Activated T-helper 17 cell treated with anti-CD3 and anti-CD28 coated beads, Interleukin-2, amount 50 U/mL, for 72 hours (primary cell): ENCODE measurements around the gene PALM. TPM values are rescaled to one million over a fixed set of nuclear protein-coding genes. Genes with fewer than 3 reads are reported as not detected.
"Not testable (repeated sequence)": the region's sequence is repeated elsewhere in the genome, so short reads cannot be mapped to it uniquely, and the experiment has no call there.

Experiments
- ATAC-seq: fragments of 150-1000 bp; cut with Tn5 transposase; replicated peaks from 2 replicates; pipeline ENCODE4 v1.10.0; 2021; ENCODE audit warnings: mild to moderate bottlenecking, moderate library complexity
- H3K27ac Mint-ChIP-seq: one replicate; pipeline ENCODE4 v1.8.0; 2022; ENCODE audit warnings: mixed read lengths
- H3K27me3 Mint-ChIP-seq: one replicate; pipeline ENCODE4 v1.8.0; 2022; ENCODE audit warnings: mixed read lengths
- H3K36me3 Mint-ChIP-seq: one replicate; pipeline ENCODE4 v1.8.0; 2022; ENCODE audit warnings: low read depth, mild to moderate bottlenecking, mixed read lengths
- H3K4me1 Mint-ChIP-seq: one replicate; pipeline ENCODE4 v1.8.0; 2022; ENCODE audit warnings: mixed read lengths
- H3K4me3 Mint-ChIP-seq: one replicate; pipeline ENCODE4 v1.8.0; 2022; ENCODE audit warnings: mild to moderate bottlenecking, mixed read lengths
- H3K9me3 Mint-ChIP-seq: one replicate; pipeline ENCODE4 v1.8.0; 2022; ENCODE audit warnings: mixed read lengths
- total RNA-seq, 2 donors: library from RNA; stranded (reverse); gene quantifications; one replicate each; pipeline ENCODE4 v1.2.3, GENCODE V29; 2022

Gene PALM
- total RNA-seq, 2 donors from 2014 or later = 0.26 TPM; not detected in 1

DNA sequence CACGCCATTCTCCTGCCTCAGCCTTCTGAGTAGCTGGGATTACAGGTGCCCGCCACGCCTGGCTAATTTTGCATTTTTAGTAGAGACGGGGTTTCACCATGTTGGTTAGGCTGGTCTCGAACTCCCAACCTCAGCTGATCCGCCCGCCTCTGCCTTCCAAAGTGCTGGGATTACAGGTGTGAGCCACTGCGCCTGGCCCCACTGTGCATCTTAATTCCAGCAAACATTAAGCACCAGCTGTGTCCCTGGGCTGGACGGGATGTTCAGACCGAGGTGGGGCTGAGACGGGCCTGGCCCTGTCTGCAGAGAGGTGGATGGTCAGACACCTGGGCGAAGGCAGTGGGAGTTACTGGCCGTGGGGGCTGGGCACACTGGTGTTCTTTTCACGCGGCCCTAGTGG, 20.8 kb downstream of the PALM start:
- H3K4me1 Mint-ChIP-seq, H3K27me3 Mint-ChIP-seq, H3K9me3 Mint-ChIP-seq, H3K36me3 Mint-ChIP-seq, H3K27ac Mint-ChIP-seq, ATAC-seq, H3K4me3 Mint-ChIP-seq: not testable (repeated sequence)

DNA sequence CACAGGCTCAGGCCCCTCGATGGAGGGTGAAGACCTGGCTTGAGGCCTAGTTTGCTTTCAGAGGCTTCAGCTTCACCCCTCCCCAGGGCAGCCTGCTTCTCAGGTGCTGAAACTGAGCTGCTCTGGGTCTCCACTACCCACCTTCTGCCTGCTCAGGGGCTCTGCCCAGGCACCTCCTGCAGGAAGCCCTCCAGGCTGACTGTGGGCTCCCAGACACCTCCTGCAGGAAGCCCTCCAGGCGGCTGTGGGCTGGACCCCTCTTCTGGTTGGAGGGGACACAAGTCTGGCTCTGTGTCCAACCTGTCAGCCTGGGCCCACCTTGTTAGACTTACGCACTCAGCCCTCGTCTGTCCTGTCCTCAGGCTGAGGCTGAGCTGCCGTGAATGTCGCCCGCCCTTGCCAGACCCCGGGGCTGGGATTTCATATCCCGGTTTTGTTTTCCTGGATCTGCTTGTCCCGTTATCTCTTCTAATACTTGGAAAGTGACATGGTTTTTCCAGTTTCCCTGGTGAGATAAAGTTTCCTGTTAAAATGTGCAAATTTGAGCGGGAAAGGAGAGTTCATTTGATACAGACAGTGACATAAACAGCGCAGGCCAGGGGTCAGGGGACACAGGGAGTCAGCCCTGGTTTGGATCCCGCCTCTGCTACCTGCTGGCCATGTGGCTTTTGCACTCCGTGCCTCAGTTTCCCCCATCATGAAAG, 21.4 kb downstream of the PALM start:
- no peak overlapping the region for H3K4me3 Mint-ChIP-seq
- no peak overlapping the region for H3K27ac Mint-ChIP-seq
- H3K27me3 Mint-ChIP-seq = no peaks in the 10 kb centered on the region
- H3K4me1 Mint-ChIP-seq = peaks cover 5% of the 10 kb centered on the region
- H3K36me3 Mint-ChIP-seq = no peaks in the 10 kb centered on the region
- ATAC-seq = no peak
- no peaks in the 10 kb centered on the region for H3K9me3 Mint-ChIP-seq

DNA sequence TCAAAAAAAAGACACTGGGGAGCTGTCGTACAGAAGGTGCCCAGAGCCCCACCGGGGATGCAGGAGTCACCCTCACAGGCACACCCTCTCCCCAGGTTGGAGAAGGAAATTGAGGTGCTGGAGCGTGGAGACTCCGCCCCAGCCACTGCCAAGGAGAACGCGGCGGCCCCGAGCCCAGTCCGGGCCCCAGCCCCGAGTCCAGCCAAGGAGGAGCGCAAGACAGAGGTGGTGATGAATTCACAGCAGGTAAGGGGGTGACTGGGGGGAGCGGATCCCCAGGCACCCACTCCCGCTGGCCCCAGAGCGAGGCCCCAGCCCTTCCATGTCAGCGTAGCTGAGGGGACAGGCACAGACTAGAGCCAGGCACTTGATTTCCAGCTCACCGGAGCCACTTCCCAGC, 22.3 kb downstream of the PALM start:
- no peaks in the 10 kb centered on the region for H3K27me3 Mint-ChIP-seq
- H3K4me1 Mint-ChIP-seq = peaks cover 5% of the 10 kb centered on the region
- no peaks in the 10 kb centered on the region for H3K9me3 Mint-ChIP-seq
- H3K27ac Mint-ChIP-seq = no peak overlapping the region
- no peaks in the 10 kb centered on the region for H3K36me3 Mint-ChIP-seq
- no peak overlapping the region for H3K4me3 Mint-ChIP-seq
- ATAC-seq = no peak

DNA sequence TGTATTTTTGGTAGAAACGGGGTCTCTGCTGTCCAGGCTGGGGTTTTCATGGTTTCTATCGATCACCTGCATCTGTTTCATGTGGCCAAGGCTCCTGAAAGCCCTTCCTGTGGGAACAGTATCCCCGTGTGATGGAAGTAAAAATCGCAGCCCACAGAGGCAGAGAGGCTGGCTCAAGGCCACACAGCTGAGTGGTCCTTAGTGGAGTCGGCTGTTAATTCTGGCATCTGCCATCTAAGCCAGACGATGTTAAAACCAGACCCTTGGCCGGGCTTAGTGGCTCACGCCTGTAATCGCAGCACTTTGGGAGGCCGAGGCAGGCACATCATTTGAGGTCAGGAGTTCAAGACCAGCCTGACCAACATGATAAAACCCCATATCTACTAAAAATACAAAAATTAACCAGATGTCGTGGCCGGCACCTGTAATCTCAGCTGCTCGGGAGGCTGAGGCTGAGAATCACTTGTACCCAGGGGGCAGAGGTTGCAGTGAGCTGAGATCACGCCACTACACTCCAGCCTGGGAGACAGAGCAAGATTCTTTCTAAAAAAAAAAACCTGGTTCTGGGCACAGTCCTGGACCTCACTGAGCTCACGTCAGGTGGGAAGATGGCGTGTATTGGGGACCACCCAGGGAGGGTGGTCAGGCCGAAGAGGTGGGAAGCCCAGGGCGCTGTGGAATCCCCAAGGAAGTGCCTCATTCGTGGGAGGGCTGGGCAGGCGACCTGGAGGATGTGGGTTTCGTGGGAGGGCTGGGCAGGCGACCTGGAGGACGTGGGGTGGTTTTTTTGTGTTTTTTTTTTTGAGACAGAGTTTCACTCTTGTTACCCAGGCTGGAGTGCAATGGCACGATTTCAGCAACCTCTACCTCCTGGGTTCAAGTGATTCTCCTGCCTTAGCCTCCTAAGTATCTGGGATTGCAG, 23.7 kb downstream of the PALM start:
- H3K9me3 Mint-ChIP-seq = no peaks in the 10 kb centered on the region
- no peak for ATAC-seq
- H3K4me1 Mint-ChIP-seq = peaks cover 5% of the 10 kb centered on the region
- no peaks in the 10 kb centered on the region for H3K27me3 Mint-ChIP-seq
- H3K36me3 Mint-ChIP-seq = no peaks in the 10 kb centered on the region
- no peak overlapping the region for H3K4me3 Mint-ChIP-seq
- no peak overlapping the region for H3K27ac Mint-ChIP-seq

- ATAC-seq = no peak
- H3K4me1 Mint-ChIP-seq = peaks cover 5% of the 10 kb centered on the region
- no peaks in the 10 kb centered on the region for H3K36me3 Mint-ChIP-seq
- no peak overlapping the region for H3K4me3 Mint-ChIP-seq
- no peaks in the 10 kb centered on the region for H3K27me3 Mint-ChIP-seq
- H3K9me3 Mint-ChIP-seq = no peaks in the 10 kb centered on the region
- no peak overlapping the region for H3K27ac Mint-ChIP-seq
These were observed 26.0 kb downstream of the PALM start for GRCh38 chr19:734716-735115.

GRCh38 chr19:736125-736524, 27.4 kb downstream of the PALM start:
- Mint-ChIP-seq H3K36me3 (no peaks in the 10 kb centered on the region), H3K4me3 (no peak overlapping the region), H3K27ac (no peak overlapping the region), H3K27me3 (no peaks in the 10 kb centered on the region), H3K9me3 (no peaks in the 10 kb centered on the region), H3K4me1 (peaks cover 5% of the 10 kb centered on the region)
- ATAC-seq = no peak

- peak; percentile 70 for ATAC-seq
- Mint-ChIP-seq H3K4me1 (peaks cover 5% of the 10 kb centered on the region), H3K4me3 (no peak overlapping the region), H3K27me3 (no peaks in the 10 kb centered on the region), H3K9me3 (no peaks in the 10 kb centered on the region), H3K27ac (no peak overlapping the region), H3K36me3 (no peaks in the 10 kb centered on the region)
These were observed 28.9 kb downstream of the PALM start for GRCh38 chr19:737591-738093.

GRCh38 chr19:738509-739128, 29.9 kb downstream of the PALM start:
- H3K36me3 Mint-ChIP-seq = no peaks in the 10 kb centered on the region
- ATAC-seq = no peak
- no peak overlapping the region for H3K27ac Mint-ChIP-seq
- H3K4me3 Mint-ChIP-seq = no peak overlapping the region
- H3K4me1 Mint-ChIP-seq = no peaks in the 10 kb centered on the region
- no peaks in the 10 kb centered on the region for H3K9me3 Mint-ChIP-seq
- no peaks in the 10 kb centered on the region for H3K27me3 Mint-ChIP-seq

- no peak overlapping the region for H3K4me3 Mint-ChIP-seq
- ATAC-seq = no peak
- no peak overlapping the region for H3K27ac Mint-ChIP-seq
- no peaks in the 10 kb centered on the region for H3K4me1 Mint-ChIP-seq
- no peaks in the 10 kb centered on the region for H3K27me3 Mint-ChIP-seq
- H3K36me3 Mint-ChIP-seq = no peaks in the 10 kb centered on the region
- no peaks in the 10 kb centered on the region for H3K9me3 Mint-ChIP-seq
These were observed 31.4 kb downstream of the PALM start for GRCh38 chr19:739998-740715.

GRCh38 chr19:740816-741505, 32.2 kb downstream of the PALM start:
- not testable (repeated sequence) for H3K27ac Mint-ChIP-seq, H3K36me3 Mint-ChIP-seq, H3K4me3 Mint-ChIP-seq, H3K9me3 Mint-ChIP-seq, H3K4me1 Mint-ChIP-seq, ATAC-seq, H3K27me3 Mint-ChIP-seq

GRCh38 chr19:741506-742131, 32.9 kb downstream of the PALM start:
- no peak for ATAC-seq
- Mint-ChIP-seq H3K4me3 (no peak overlapping the region), H3K4me1 (no peaks in the 10 kb centered on the region), H3K9me3 (no peaks in the 10 kb centered on the region), H3K27ac (no peak overlapping the region), H3K36me3 (no peaks in the 10 kb centered on the region), H3K27me3 (no peaks in the 10 kb centered on the region)

GRCh38 chr19:742540-743075, 33.9 kb downstream of the PALM start:
- Mint-ChIP-seq H3K27ac (no peak overlapping the region), H3K4me3 (no peak overlapping the region), H3K36me3 (no peaks in the 10 kb centered on the region), H3K9me3 (no peaks in the 10 kb centered on the region), H3K4me1 (no peaks in the 10 kb centered on the region), H3K27me3 (no peaks in the 10 kb centered on the region)
- ATAC-seq = no peak

DNA sequence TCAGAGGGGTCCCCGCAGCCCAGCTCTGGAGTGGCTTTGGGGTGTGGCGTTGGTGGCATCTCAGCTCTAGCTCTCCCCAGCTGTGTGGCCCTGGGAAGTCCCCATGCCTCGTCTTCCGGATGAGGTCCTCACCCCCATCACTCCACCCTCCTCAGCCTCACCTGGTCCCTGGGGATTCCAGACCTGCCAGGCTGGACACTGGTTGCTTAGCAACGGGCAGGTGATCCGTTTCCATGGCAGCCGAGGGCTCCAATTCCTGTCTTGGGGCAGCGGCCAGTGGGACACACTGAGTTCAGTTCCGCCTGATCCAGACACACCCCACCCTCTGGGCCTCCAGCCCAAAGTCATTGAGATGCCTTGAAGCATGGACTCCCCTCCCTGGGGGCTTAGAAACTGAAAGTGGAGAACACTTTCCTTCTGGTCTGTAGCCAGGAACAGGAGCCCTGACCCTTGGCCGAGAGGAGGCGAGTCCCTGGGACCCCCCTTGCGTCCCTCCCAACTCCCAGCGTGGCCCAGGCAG, 34.5 kb downstream of the PALM start:
- no peaks in the 10 kb centered on the region for H3K9me3 Mint-ChIP-seq
- H3K27me3 Mint-ChIP-seq = no peaks in the 10 kb centered on the region
- no peak for ATAC-seq
- no peaks in the 10 kb centered on the region for H3K36me3 Mint-ChIP-seq
- no peak overlapping the region for H3K27ac Mint-ChIP-seq
- no peak overlapping the region for H3K4me3 Mint-ChIP-seq
- no peaks in the 10 kb centered on the region for H3K4me1 Mint-ChIP-seq
